Measurements from ENCODE around the gene UTF1.

GRCh38 chr10:133195096-133195495 is 34.9 kb upstream of the UTF1 start:
- TF ChIP-seq POLR2A (IDR thresholded peaks at IDR 0.05) (no peak), CTCF (IDR thresholded peaks at IDR 0.05 in 8 of 11, conservative IDR thresholded peaks at IDR 0.05 in 3 of 11) (no peak), POLR2AphosphoS5 (IDR thresholded peaks at IDR 0.05) (no peak)
